ENCODE measurements around the gene TRERF1.

- TF ChIP-seq ZNF274 (IDR thresholded peaks at IDR 0.05; ENCODE audit: low read depth, low read length) (no peak), YY1 (IDR thresholded peaks at IDR 0.05; ENCODE audit: insufficient read depth, insufficient read length) (no peak)
Measured at GRCh38 chr6:42179261-42179944, 272.3 kb downstream of the TRERF1 start.

All from NT2/D1 (cell line).